Posterior vena cava (tissue), 2 donors: ENCODE results near the gene ZBTB6. TPM values are rescaled to one million over a fixed set of nuclear protein-coding genes. Genes with fewer than 3 reads are reported as not detected.

Experiments
- DNase-seq: peaks from one replicate; pipeline ENCODE4 v3.0.0-alpha.2; 2020; ENCODE audit warnings: low spot score
- intact Hi-C, 2 donors: fragments of 100-400 bp; cut with DNase I; formaldehyde crosslinking; loops; one replicate each; pipeline versions ENCODE4 v1.14.1 to v1.14.2; 2022 to 2023
- long read RNA-seq, 2 donors: library from polyadenylated mRNA; unstranded; transcript quantifications; one replicate each; pipeline ENCODE4 v2.0.0, GENCODE V29; 2020 to 2021
- total RNA-seq, 2 donors: library from RNA; stranded (reverse); fragmentation: NEBNext Ultra II Directional; extraction: Animal tissue kit (Norgen Biotek cat#: 25700); gene quantifications; one replicate each; pipeline ENCODE4 v1.2.1, GENCODE V29; 2021
- donor health status: DM: yes; HTN: yes; CAD: no.
- donor health status: DM: yes; HTN: yes; CAD: no.

ZBTB6 gene
- 1 to 10 TPM; 7.7 to 9.0 TPM for total RNA-seq
- long read RNA-seq, donor 1, partial matches to known transcripts = 0 of 3 reads
- long read RNA-seq, donor 1, other reads (novel, unspliced or antisense) = 3 of 3 reads
- long read RNA-seq, donor 2 = 0 reads

- DNase-seq = peak; percentile 85
- intact Hi-C loops = no loop called here
Observed at GRCh38 chr9:122912964-122913673, at the start of gene ZBTB6. Gene ZBTB6 (minus strand): TSS chr9:122913323. CDS start chr9:122912072, 1,251 bp downstream.

GRCh38 chr9:122961139-122961538, 48.0 kb upstream of the ZBTB6 start:
- DNase-seq = no peak
- intact Hi-C loops = no loop called here

- DNase-seq = no peak
- intact Hi-C loops = no loop called here
Observed at GRCh38 chr9:122955961-122956360, 42.8 kb upstream of the ZBTB6 start.

GRCh38 chr9:122954253-122954691, 41.1 kb upstream of the ZBTB6 start:
- intact Hi-C loops = no loop called here
- no peak for DNase-seq

- DNase-seq = no peak
- intact Hi-C loops = no loop called here
Observed at GRCh38 chr9:122951056-122951455, 37.9 kb upstream of the ZBTB6 start.

GRCh38 chr9:122950263-122950662, 37.1 kb upstream of the ZBTB6 start:
- intact Hi-C loops = no loop called here
- DNase-seq = no peak

GRCh38 chr9:122949696-122950095, 36.6 kb upstream of the ZBTB6 start:
- intact Hi-C loops = no loop called here
- DNase-seq = no peak

- intact Hi-C loops = no loop called here
- no peak for DNase-seq
Observed at GRCh38 chr9:122948313-122948712, 35.2 kb upstream of the ZBTB6 start.

GRCh38 chr9:122946461-122947005, 33.4 kb upstream of the ZBTB6 start:
- DNase-seq = no peak
- intact Hi-C loops = no loop called here

- no peak for DNase-seq
- intact Hi-C loops = no loop called here
Observed at GRCh38 chr9:122944960-122945888, 32.1 kb upstream of the ZBTB6 start.

- intact Hi-C loops = no loop called here
- DNase-seq = no peak
Observed at GRCh38 chr9:122941582-122942234, 28.6 kb upstream of the ZBTB6 start.

- intact Hi-C loops = no loop called here
- DNase-seq = peak; percentile 100
Observed at GRCh38 chr9:122940749-122941581, 27.8 kb upstream of the ZBTB6 start, which contains the start of gene RABGAP1. Gene RABGAP1 (plus strand): TSS chr9:122941020. CDS start chr9:122957060, 16,040 bp downstream.

GRCh38 chr9:122940454-122940748, 27.3 kb upstream of the ZBTB6 start:
- intact Hi-C loops = no loop called here
- no peak for DNase-seq

- intact Hi-C loops = no loop called here
- DNase-seq = no peak
Observed at GRCh38 chr9:122939601-122940000, 26.5 kb upstream of the ZBTB6 start.

- intact Hi-C loops = no loop called here
- DNase-seq = no peak
Observed at GRCh38 chr9:122936883-122937282, 23.8 kb upstream of the ZBTB6 start.

- intact Hi-C loops = no loop called here
- DNase-seq = no peak
Observed at GRCh38 chr9:122936464-122936863, 23.3 kb upstream of the ZBTB6 start.

GRCh38 chr9:122931226-122932121, 18.4 kb upstream of the ZBTB6 start, which contains the start of gene ZBTB26:
Gene ZBTB26 (minus strand): TSS chr9:122931512. CDS start chr9:122919934, 11,578 bp downstream.
- intact Hi-C loops = no loop called here
- DNase-seq = peak; percentile 98
